NCI-H2107 treated with DMSO at 0.1 percent for 48 hours (cell line): Measurements from ENCODE around the gene PGPEP1.
"Not testable (repeated sequence)": the region's sequence is repeated elsewhere in the genome, so short reads cannot be mapped to it uniquely, and the experiment has no call there.

Experiments
- DNase-seq: peaks from one replicate; lab custom pipeline; 2025; ENCODE audit not compliant: unreplicated experiment; lab: John Stamatoyannopoulos, UW

Gene PGPEP1

GRCh38 chr19:18330868-18331267 lies 9.5 kb upstream of the PGPEP1 start:
- no peak for DNase-seq

GRCh38 chr19:18332917-18333530 lies 7.4 kb upstream of the PGPEP1 start:
- DNase-seq, result no peak

- DNase-seq, result no peak
Observed at GRCh38 chr19:18333680-18334079, 6.7 kb upstream of the PGPEP1 start.

- no peak for DNase-seq
Observed at GRCh38 chr19:18336121-18336520, 4.3 kb upstream of the PGPEP1 start.

- no peak for DNase-seq
Observed at GRCh38 chr19:18338541-18338940, 1.9 kb upstream of the PGPEP1 start.

- DNase-seq, result no peak
Observed at GRCh38 chr19:18339723-18340122, 675 bp upstream of the PGPEP1 start.

- DNase-seq, result no peak
Observed at GRCh38 chr19:18340990-18341868, 831 bp downstream of the PGPEP1 start.

GRCh38 chr19:18342090-18342632 lies 1.8 kb downstream of the PGPEP1 start:
- no peak for DNase-seq

- no peak for DNase-seq
Observed at GRCh38 chr19:18344582-18344950, 4.2 kb downstream of the PGPEP1 start.

GRCh38 chr19:18345296-18345695 lies 4.9 kb downstream of the PGPEP1 start:
- DNase-seq, result no peak

GRCh38 chr19:18346091-18346490 lies 5.7 kb downstream of the PGPEP1 start:
- no peak for DNase-seq

GRCh38 chr19:18348171-18348570 lies 7.8 kb downstream of the PGPEP1 start:
- DNase-seq, result no peak

GRCh38 chr19:18348818-18349339 lies 8.5 kb downstream of the PGPEP1 start:
- DNase-seq, result not testable (repeated sequence)

GRCh38 chr19:18349524-18350128 lies 9.2 kb downstream of the PGPEP1 start:
- DNase-seq, result no peak

GRCh38 chr19:18350490-18350889 lies 10.1 kb downstream of the PGPEP1 start:
- no peak for DNase-seq

GRCh38 chr19:18351544-18351943 lies 11.1 kb downstream of the PGPEP1 start:
- DNase-seq, result no peak

GRCh38 chr19:18353378-18354005 lies 13.1 kb downstream of the PGPEP1 start:
- DNase-seq, result no peak

- DNase-seq, result not testable (repeated sequence)
Observed at GRCh38 chr19:18354743-18355142, 14.3 kb downstream of the PGPEP1 start.

- no peak for DNase-seq
Observed at GRCh38 chr19:18357041-18357440, 16.6 kb downstream of the PGPEP1 start.

GRCh38 chr19:18361646-18362045 lies 21.2 kb downstream of the PGPEP1 start:
- DNase-seq, result no peak

GRCh38 chr19:18362934-18363542 lies 22.6 kb downstream of the PGPEP1 start:
- DNase-seq, result no peak
